COLO668 (cell line): ENCODE results near the gene ACTL6B.
"Not testable (repeated sequence)": the region's sequence is repeated elsewhere in the genome, so short reads cannot be mapped to it uniquely, and the experiment has no call there.

Source experiments
- DNase-seq: peaks from one replicate; lab custom pipeline; 2025; ENCODE audit not compliant: unreplicated experiment; lab: John Stamatoyannopoulos, UW

ACTL6B gene

DNA sequence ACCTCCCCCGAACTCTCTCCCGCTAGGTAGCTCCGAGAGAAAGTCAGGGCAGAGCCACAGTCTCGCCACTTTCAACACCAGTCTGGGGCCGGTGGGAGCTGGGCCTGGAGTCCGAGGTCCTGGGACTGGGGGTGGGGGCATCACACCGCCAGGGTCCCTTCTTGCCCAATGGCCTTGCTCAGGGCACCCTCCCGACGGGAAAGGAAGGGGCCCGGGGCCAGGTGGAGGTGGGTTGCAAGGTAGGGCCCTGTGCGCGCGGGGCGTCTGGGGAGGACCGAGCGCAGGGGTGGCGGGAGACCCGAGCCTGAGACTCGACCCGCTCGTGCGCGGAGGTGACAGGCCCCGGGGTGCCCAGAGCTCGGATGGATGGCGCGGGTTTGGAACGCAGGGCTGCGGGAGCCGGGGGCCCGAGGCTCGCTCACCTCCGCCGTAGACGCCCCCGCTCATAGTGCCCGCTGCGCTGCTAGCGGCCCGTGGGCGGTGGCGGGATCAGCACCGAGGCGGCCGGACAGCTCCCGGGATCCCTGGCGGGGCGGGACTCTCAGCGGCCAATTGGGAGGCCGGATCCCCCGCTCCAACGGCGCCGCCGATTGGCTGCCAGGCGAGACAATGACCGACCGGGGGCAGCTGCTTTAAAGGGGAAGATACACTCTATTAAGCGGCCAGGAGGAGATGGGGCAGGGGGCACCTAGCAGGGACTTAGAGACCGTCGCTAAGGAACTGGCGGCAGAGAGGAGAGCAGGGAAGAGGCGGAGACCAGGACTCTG, at the start of gene ACTL6B:
TSS of gene ACTL6B (minus strand) at position 541 of the 767 bp plus-strand sequence. CDS start at position 447, 94 bp downstream.
- DNase-seq = peak; percentile 83

DNA sequence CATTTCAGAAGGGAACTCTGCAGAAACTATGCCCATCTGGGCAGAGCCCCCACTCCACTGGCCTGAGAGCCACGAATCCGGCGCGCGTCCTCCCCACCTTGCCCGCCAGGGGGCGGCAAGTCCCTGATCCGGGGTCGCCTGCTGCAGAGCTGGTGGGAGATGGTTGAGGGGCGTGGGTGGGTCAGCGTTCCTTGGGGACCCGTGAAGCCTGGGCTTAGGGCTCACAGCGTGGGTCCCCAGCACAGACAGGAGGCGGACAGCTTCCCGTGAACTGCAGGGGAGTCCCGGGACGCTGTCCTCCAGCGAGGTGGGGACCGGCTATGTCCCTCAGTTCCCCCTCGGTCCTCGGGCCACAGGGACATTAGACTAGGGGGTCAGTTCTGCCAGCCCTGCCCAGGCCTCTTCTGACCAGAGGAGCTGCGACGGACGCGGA, 49.1 kb upstream of the ACTL6B start:
- DNase-seq = peak; percentile 77

DNA sequence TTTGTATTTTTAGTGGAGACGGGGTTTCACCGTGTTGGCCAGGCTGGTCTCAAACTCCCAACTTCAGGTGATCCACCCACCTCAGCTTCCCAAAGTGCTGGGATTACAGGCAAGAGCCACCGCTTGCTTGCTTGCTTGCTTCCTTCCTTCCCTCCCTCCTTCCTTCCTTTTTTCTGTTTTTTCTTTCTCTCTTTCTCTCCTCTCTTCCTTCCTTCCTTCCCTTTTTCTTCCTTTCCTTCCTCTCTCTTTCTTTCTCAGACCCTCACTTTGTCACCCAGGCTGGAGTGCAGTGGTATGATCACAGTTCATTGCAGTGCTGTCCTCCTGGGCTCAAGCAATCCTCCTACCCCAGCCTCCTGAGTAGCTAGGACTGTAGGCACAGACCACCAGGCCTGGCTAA, 44.8 kb upstream of the ACTL6B start:
- DNase-seq = not testable (repeated sequence)

DNA sequence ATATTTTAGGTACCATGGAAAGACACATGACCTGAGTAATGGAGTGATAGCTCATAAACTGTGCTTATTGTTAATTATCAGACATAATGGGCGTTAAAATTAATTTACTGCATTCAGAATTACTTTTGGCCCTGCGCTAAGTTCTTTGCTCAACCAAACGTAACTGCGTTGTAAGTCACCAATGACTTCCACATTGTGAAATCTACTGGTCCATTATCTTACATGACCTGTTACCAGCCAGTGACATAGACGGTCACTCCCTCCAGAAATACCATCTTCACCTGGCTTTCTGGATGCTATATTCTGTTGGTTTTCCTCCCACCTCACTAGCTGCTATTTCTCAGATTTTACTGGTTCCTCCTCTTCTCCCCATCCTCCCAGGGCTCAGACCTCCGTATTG, 42.8 kb upstream of the ACTL6B start:
- no peak for DNase-seq

DNA sequence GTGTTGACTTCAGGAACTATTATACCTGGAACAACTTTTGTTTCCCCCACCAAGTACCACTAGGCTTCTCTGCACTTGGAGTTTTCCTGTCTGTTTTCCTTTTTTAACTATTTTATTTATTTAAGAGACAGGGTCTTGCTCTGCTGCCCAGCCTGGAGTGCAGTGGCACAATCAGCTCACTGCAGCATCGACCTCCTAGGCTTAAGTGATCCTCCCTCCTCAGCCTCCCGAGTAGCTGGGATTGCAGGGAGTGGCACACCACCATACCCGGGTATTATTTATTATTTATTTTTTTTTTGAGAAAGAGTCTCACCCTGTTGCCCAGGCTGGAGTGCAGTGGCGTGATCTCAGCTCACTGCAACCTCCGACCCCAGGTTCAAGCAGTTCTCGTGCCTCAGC, 39.9 kb upstream of the ACTL6B start:
- DNase-seq = no peak

DNA sequence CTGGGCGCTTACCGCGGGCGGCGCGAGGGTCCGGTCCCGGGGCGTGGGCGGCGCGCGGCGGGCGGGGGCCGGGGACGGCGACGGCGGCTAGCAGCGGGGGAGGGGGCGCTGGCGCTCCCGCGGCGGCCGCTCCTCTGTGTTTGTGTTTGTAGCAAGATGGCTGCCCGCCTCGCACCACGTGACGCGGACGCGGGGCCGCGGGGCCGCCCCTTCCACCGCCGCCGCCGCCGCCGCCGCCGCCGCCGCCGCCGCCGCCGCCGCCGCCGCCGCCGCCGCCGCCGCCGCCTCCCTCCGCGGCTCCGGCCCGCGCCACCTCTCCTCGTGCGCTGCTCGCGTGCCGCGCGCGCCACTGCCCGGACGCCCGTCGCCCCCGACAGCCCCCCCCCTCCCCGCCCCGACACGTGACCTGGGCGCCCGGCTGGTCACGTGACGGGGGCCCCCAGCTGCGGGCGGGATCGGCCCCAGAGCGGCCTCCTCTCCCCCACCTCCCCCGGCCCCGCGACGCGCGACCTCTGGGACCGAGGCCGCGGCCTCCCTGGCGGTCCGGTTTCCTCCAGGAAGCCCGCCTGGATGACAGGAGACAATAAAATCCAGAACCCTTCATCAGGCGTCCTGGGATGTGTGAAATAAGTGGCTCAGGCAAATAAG, 38.0 kb upstream of the ACTL6B start, which contains the start of gene GIGYF1:
TSS of gene GIGYF1 (minus strand) at position 153 of the 648 bp plus-strand sequence. CDS start 6,012 bp downstream, outside the sequence.
- peak; percentile 87 for DNase-seq

DNA sequence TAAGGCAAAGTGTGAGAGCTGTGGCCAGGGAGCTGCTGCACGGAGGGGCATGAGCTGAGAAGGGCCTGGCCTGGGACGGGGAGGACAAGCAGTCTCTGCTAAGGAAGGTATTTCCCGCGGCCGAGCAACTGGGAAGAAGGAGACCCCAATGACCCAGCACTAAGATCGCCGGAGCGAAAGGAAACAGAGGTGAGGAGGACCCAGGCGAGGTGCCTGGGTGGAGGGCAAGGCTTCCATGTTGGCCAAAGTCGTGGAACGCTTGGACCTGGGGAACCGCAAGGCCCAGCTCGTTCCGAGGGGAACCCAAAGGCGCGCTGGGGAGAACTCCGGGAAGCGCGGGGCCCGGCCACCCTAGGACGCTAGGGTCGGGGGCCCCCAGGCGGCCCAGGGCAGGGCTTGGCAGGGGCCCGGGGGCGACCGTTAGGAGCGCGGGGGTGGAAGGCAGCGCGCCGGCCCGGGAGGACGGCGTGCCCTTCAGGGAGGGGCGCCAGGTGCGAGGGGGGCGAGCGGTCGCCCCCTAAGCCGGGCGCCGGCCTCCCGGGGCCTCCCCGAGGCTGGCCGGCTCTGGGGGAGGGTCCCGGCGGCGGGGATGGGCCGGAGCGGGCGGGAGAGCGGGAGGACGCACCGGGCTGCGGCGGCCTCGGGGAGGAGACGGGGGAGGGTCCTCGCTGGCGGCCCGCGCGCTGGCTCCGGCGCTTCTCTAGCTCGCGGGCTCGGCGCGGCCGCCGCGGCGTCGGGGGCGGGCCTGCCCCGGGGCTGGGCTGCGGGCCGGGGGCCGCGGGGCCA, 37.3 kb upstream of the ACTL6B start:
- peak; percentile 58 for DNase-seq

DNA sequence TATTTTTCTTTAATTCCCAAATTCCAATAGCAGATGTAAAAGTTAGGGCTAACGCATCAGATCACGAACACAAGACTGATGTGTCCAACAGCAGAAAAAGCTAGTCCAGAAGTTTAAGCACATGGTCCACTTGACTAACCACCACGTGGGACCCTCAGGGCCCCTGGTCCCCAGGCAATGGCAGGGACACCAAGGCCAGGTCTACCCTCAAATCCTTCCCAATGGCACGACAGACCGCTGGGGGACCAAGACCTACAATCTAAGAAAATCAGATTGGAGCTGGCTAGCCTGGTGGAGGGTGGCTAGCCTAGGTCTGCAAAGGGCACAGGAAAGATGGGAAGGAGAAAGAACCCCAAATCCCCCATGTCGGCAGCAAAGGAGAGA, 36.3 kb upstream of the ACTL6B start:
- DNase-seq = no peak

DNA sequence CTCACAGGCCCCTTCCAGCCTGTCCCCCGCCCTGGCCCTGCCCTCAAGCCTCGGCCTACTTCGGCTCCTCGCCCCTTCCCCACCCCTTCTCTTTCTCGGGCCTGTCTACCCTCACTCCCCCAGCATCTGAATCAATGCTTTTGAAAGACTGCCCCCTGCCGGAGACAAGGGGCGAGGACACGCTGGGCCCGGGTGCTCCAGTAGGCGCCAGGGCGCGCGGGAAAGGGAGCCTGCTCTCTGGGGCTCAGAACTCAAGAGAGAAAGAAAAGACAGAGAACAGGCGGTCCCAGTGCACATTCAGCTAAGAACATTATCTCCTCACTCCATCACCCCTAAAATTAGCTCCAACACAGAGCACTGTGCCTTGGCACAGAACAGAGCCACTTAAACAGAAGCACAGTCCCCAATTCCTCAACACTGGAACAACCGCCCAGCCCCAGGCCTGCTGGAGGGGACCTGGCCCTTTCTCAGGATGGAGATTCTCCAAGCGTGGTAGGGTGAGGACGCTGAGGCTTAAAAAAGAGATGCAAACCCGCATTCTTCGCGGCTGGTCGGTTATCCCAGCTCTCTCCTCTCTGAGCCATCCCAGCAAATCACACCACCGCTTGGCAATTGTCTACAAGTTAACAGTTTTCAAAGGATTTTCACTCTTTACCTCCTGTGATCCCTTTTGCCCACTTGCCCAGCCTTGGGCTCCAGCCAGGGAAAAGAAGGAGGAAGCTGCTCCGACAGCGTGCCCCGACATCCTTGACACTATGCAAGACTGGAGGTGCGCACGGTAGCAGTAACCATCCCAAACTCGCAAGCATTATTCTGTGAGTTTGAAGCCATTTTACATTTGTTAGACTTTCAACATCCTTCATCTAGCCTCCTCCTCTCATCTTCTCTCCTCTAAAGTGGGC, 35.7 kb upstream of the ACTL6B start:
- DNase-seq = peak; percentile 80

DNA sequence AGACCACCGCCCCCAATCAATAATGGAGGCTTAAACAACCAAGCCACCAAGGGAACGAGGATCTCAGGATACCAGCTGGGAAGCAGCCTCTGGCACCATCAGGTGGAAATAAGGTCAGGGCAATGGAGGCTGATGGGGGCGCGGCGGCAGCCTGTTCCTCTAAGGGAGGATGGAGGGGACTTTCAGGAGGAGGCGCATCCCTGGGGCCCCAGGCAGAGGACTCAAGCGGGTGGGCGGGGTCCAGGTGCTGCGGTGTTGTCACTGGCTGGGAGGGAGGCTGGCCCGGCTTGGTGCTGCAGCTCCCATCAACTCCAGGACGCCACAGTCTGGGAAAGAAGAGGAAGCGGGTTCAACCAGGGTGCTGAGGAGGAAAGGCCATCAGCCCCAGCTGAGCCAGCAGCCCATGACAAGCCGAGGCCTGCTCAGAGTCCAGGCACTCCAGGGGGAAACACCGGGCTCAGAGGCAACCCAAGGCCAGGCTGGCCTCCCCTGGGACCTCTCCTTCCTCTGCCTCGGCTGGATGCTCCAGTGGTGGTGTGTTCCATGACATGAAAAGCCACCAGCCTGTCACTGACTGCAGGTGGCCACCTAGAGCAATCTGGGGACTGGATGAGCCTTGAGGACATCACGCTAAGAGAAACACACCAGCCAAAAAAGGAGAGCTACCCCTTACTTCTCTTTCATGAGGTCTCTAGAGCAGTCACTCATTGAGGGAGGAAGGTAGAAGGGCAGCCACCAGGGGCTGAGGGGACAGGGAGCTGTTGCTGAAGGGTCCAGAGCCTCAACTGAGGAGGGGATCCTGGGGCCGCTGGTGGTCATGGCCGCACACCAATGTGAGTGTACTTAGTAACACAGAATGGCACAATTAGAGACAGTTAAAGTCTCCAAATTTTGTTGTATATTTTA, 33.2 kb upstream of the ACTL6B start:
- DNase-seq = no peak

DNA sequence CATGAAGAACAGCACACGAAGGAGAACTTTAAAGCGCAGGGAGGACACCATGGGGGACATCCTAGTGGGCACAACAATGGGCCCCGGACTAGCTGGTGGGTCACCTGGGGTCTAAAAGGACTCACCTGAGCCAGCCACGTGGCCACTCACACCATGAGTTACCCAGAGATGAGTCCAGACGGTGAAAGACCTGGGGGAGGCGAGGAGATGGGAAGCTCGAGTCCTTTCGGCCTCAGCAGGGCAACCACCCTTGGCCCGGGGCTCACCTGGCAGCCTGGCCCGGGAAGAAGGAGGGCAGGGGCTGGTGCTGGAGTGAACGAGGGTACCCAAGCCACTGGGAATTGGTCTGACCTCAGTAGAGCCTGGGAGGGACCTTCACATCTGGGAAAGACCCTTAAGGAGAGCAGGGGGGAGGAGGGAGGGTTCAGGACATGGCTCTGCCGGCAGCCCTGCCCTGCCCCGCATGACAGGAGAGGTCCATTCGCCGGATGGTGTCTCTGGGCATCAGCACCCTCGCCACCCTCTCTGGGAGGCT, 32.1 kb upstream of the ACTL6B start:
- DNase-seq = no peak

DNA sequence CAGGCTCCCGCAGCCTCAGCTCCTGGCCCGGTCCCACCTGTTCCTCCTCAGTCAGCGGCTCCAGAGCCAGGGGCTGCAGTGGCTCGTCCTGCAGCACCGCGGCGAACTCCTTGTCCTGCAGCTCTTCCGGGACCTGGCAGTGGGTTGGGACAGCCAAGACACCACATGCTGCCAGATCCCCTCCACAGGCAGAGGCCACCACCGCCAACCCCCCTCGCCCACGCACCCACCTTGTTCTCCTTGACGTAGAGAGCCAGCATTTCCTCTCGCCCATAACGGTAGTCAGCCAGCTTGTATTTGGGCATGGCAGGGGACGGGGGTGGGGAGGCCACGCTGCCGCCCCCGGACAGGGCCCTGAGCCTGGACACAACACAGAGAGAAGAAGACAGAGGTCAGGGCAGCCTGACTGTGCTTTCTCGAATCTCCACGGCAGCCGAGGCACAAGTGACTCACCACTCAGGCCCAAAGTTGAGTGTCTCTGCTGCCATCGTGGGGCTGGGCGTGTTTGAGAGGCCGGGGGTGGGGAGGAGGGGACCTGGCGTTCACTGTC, 31.6 kb upstream of the ACTL6B start:
- no peak for DNase-seq

DNA sequence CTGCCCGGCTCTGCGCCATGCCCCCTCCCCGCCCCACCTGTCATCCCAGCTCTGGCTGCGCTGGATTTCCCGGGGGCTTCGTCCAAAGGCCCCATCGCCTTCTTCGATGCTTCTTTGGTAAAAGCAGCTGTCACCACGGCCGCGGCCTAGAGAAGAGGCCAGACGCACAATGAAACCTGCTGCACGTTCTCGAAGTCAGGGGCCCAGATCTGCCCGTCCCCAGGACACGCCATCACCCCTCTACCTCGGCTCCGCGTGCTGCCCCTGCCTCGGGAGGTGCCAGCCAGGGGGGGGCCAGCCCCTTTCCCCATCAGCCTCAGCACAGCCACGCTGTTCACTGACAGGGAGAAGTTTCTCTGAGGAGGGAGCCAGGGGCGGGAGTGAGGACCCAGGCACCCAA, 31.0 kb upstream of the ACTL6B start:
- no peak for DNase-seq

DNA sequence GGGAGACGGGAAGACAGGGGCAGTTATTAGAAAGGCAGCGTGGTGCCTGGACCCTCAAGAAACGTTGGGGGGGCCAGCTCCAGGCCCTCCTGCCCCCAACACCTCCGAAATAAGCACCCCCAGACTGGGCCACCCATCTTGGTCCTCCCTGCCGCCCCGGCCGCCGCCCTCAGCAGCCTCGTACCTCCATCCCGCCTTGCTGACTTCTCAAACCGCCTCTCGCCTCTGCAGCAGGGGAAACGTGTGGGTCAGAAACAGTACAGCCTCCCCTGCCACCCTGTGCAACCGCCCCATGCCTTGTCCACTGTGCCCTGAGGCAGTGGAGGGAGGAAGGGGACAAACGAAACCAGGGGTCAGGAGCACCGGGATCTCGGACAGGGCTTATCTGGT, 30.6 kb upstream of the ACTL6B start:
- DNase-seq = no peak

DNA sequence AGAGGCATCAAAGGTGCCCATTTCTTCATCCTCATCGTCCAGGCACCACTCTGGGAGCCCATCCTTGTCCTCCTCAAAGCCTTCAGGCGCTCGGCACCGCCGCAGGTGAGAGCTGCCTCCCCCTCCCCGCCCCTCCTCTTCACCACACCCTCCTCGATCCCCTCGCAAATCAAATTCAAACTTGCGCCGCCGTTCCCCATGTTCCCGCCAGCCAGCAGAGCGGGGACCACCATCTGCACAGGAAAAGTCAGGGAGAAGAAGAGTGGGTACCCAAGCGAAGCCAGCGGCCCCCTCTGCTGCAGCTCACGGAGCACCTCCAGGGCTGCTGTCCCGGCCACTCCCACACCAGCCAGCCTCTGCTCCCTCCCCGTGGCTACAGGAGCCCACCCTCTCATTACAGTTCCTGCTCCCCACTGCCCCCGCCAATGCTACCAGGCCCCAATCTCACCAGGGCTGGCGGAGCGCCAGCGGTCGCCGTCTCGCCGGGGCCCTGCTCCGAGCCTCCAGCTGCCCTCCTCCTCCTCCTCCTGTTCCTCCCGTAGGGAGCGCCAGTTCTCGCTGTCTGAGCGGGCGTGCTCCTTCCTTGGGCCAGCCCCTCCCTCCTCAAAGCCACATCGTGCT, 30.1 kb upstream of the ACTL6B start:
- DNase-seq = no peak

DNA sequence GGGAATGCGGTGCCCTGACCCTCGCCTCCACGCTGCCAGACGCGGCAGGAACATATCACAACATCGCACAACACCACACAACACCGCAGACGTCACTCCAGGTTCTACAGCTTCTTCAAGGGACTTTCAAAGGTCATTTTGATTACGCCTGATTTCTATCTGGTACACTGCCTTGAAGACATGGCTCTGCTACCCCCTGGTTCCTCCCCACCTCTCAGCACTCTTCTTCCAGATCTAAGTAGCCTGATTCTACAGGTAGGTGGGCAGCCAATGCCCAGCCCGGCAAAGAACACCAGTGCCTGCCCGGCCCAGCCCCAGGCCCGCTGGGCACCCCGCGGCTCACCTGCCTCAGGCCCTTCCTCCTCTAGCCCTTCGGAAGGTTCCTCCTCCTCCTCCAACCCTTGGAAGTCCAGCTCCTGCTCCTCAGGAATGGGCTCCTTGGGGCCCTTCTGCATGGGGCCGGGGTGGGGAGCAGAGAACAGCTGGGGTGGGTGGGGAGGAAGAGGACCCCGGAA, 29.4 kb upstream of the ACTL6B start:
- no peak for DNase-seq

DNA sequence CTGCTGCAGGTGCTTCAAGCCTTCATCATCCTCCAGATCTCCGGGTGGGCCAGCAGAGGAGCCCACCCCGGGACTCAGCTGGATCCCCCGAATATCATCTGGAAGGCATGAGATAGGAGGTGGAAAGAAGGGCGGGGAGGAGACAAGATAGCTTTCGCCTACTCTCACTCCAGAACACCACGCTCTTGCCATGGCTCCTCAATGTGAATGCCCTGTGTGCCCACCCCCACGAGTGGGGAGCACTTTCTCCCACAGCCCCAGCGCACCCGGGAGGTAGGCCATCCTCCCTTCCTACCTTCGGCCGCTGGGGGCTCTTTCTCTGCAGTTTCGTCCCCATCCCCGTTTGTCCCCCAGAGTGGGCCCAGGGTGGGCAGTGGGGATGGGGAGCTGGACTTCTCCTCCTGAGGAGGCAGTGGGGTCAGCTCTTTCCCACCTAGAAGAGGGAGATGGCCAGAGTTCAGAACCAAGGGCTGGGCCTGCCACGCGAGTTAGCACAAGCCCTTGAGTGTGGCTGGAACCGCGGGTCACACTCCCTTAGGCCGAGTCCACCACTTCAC, 28.9 kb upstream of the ACTL6B start:
- DNase-seq = no peak

DNA sequence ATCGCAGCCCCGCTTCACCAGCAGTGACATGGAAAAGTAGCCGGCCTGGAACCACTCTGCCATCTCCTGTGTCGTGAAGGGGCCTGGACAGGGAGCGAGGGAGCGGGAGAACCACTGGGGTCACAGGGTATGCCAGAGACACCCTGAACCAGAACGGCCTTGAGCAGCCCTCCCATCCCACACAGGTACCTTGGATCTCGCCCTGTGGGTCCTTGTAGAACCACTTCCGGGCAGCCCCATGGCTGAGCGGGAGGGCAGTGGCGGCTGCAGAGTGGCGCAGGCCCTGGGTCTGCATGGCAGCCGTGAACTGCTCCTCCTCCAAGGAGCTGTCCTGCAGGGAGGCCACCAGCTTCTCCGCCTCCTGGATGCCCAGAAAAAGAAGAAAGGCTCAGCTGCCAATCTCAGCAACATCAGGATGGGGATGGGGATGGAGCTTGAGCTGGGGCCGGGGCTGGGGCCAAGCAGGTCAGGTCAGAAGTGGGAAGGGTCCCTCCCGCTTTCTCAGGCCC, 28.3 kb upstream of the ACTL6B start:
- DNase-seq = no peak
